Kidney tubule cell (primary cell): Measurements from ENCODE around the gene GALNT2.

Experiments used
- DNase-seq: peaks from one replicate; pipeline ENCODE4 v3.0.0-alpha.2; 2018; ENCODE audit warnings: low spot score

GALNT2 gene

GRCh38 chr1:230188826-230189225 is 121.8 kb downstream of the GALNT2 start:
- no peak for DNase-seq

- no peak for DNase-seq
These were observed 122.3 kb downstream of the GALNT2 start for GRCh38 chr1:230189341-230189740.

- no peak for DNase-seq
These were observed 122.8 kb downstream of the GALNT2 start for GRCh38 chr1:230189824-230190223.

GRCh38 chr1:230191079-230191804 is 124.2 kb downstream of the GALNT2 start:
- no peak for DNase-seq

GRCh38 chr1:230191855-230192254 is 124.8 kb downstream of the GALNT2 start:
- no peak for DNase-seq

GRCh38 chr1:230194525-230194924 is 127.5 kb downstream of the GALNT2 start:
- no peak for DNase-seq

GRCh38 chr1:230195199-230195598 is 128.2 kb downstream of the GALNT2 start:
- DNase-seq: no peak

GRCh38 chr1:230196077-230196476 is 129.0 kb downstream of the GALNT2 start:
- no peak for DNase-seq

- no peak for DNase-seq
These were observed 130.9 kb downstream of the GALNT2 start for GRCh38 chr1:230197644-230198567.

- DNase-seq: no peak
These were observed 132.0 kb downstream of the GALNT2 start for GRCh38 chr1:230199034-230199433.

GRCh38 chr1:230199554-230199953 is 132.5 kb downstream of the GALNT2 start:
- DNase-seq: no peak

- DNase-seq: no peak
These were observed 133.2 kb downstream of the GALNT2 start for GRCh38 chr1:230200276-230200675.

- DNase-seq: no peak
These were observed 134.4 kb downstream of the GALNT2 start for GRCh38 chr1:230201445-230201844.

- peak; percentile 72 for DNase-seq
These were observed 137.8 kb downstream of the GALNT2 start for GRCh38 chr1:230204842-230205241.

GRCh38 chr1:230205719-230206198 is 138.7 kb downstream of the GALNT2 start:
- DNase-seq: no peak

GRCh38 chr1:230206207-230206606 is 139.2 kb downstream of the GALNT2 start:
- no peak for DNase-seq

GRCh38 chr1:230206976-230207375 is 139.9 kb downstream of the GALNT2 start:
- no peak for DNase-seq

GRCh38 chr1:230207598-230207997 is 140.6 kb downstream of the GALNT2 start:
- DNase-seq: no peak

- DNase-seq: no peak
These were observed 141.7 kb downstream of the GALNT2 start for GRCh38 chr1:230208619-230209261.

- DNase-seq: no peak
These were observed 143.4 kb downstream of the GALNT2 start for GRCh38 chr1:230210326-230210980.

- DNase-seq: no peak
These were observed 143.9 kb downstream of the GALNT2 start for GRCh38 chr1:230210981-230211336.
